Large intestine (tissue), 3 donors: ENCODE results near the gene MOCS1. TPM values are rescaled to one million over a fixed set of nuclear protein-coding genes. Genes with fewer than 3 reads are reported as not detected.

Experiments used
- DNase-seq, 2 donors: peaks; one replicate each; pipeline versions ENCODE4 v3.0.0 to v3.0.0-alpha.2; 2013
- H3K27ac ChIP-seq: one replicate; pipeline ENCODE4 v1.5.1; 2013; ENCODE audit warnings: low read length
- H3K27me3 ChIP-seq: 2 replicates; pipeline ENCODE4 v1.6.1; 2013; ENCODE audit warnings: low read length; ENCODE audit not compliant: control insufficient read depth, insufficient read depth
- H3K36me3 ChIP-seq: 2 replicates; pipeline ENCODE4 v1.6.1; 2013; ENCODE audit warnings: low read length; ENCODE audit not compliant: control insufficient read depth, insufficient read depth
- H3K4me1 ChIP-seq: one replicate; pipeline ENCODE4 v1.6.1; 2013; ENCODE audit warnings: low read length; ENCODE audit not compliant: control insufficient read depth, insufficient read depth
- H3K4me3 ChIP-seq: one replicate; pipeline ENCODE4 v1.5.1; 2013; ENCODE audit warnings: low read length
- H3K9me3 ChIP-seq: one replicate; pipeline ENCODE4 v1.6.1; 2013; ENCODE audit warnings: mild to moderate bottlenecking, low read depth, low read length, moderate library complexity; ENCODE audit not compliant: control insufficient read depth
- WGBS: methylation state at CpG from one replicate; pipeline ENCODE4 v1.1.5; 2013; ENCODE audit warnings: low lambda C conversion rate; ENCODE audit not compliant: insufficient coverage; 5-methylcytosine and 5-hydroxymethylcytosine counted together
- polyA plus RNA-seq: library from polyadenylated mRNA; unstranded; fragments of 120-200 nt; gene quantifications from one replicate; pipeline ENCODE4 v1.2.1, GENCODE V29; 2013

MOCS1 gene
- polyA plus RNA-seq, 1 donor, result 14.6 TPM

DNA sequence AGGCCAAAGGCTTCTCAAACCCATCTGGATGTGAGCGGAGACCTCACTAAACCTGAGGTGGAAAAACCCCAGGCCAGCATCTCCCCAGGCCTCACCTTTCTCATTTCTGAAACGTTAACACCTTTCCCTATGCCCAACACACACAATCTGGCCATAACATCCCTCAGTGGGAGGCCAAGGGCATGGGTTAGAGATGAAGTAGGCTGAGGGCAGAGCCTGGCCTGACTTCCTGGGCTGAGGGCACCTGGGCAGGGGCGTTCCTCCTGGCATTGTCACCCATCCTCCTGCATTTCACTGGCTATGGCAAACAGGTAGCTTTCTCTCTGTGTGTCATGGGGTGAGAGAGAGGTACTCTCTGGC is 8.4 kb downstream of the MOCS1 start:
- H3K4me3 ChIP-seq, result no peak overlapping the region
- H3K27me3 ChIP-seq, result no peaks in the 10 kb centered on the region
- no CpG with 5 or more reads among the region's 3 CpGs for WGBS
- no peaks in the 10 kb centered on the region for H3K9me3 ChIP-seq
- no peak for DNase-seq
- H3K27ac ChIP-seq, result no peak overlapping the region
- peaks cover 32% of the 10 kb centered on the region for H3K36me3 ChIP-seq
- H3K4me1 ChIP-seq, result peaks cover 22% of the 10 kb centered on the region

DNA sequence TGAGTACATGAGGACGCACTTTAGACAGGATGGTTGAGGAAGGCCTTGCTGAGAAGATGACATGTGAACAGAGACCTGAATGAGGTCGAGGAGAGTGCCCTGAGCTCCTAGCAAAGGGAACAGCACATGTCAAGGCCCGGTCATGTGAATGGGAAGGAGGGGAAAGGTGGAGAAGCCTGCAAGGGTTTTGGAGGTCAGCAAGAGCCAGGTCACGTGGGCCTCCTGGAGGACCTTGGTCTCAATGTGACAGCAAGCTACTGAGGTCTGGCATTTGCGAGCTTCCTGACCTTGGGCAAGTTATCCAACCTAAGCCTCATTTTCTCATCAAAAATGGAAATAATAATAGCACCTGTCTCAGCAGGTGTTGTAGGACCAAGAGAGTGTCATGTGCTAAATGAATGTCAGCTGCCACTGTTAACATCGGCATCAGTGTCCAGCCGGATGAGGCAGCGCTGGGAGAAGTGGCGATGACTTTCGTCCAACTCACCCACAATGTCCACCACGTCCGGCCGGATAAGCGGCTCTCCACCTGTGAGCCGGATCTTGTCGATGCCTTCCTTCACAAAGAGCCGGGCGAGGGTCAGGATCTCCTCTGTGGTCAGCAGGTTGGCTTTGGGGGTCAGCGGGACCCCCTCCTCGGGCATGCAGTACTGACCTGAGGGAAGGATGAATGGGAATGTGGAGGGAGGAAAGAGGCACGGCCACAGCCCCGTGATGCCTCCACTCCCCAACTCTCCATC is 8.9 kb downstream of the MOCS1 start:
- Histone ChIP-seq H3K4me1 (peaks cover 22% of the 10 kb centered on the region), H3K27me3 (no peaks in the 10 kb centered on the region), H3K36me3 (peaks cover 32% of the 10 kb centered on the region), H3K9me3 (no peaks in the 10 kb centered on the region), H3K4me3 (no peak overlapping the region), H3K27ac (no peak overlapping the region)
- DNase-seq, result no peak
- 100% methylated on average over 1 of the region's 22 CpGs for WGBS

DNA sequence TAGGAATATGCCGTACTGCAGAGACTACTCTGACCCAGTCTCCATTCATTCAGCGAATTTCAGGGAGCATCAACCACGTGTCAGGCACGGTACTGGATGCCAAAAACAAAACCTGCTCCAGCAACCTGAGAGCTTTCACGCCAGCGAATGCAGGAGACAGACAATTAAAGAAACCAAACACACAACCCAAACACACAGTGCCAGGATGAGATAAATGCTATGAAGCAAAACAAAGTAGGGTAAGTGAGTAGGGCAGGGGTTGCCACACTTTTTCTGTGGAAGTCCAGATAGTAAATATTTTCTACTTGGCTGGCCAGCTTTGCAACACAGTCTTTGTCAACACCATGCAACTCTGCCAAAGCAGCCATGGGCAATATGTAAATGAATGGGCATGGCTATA is 10.0 kb downstream of the MOCS1 start:
- Histone ChIP-seq H3K27ac (peak overlapping the region; percentile 16), H3K4me1 (peaks cover 22% of the 10 kb centered on the region), H3K4me3 (no peak overlapping the region), H3K9me3 (no peaks in the 10 kb centered on the region), H3K36me3 (peaks cover 32% of the 10 kb centered on the region), H3K27me3 (no peaks in the 10 kb centered on the region)
- no peak for DNase-seq
- WGBS, result no CpG with 5 or more reads among the region's 6 CpGs

DNA sequence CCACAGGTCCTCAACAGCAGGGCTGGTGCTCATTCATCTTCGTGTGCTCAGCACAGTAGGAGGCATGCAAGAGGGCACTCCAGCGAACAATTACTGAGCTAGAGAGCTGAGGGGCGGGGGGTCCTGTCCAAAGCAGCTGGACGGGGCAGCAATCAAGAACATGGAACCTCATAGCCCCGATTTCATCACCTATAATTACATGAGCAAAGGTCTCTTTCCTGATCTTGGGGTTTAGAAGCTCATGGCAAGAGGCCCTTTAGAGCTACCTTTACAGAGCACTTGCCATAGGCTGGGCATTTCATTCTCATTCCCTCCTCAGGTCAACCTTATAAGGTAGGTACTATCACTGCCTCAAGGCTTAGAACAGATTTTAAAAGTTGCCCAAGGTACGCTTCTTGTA is 10.4 kb downstream of the MOCS1 start:
- Histone ChIP-seq H3K27me3 (no peaks in the 10 kb centered on the region), H3K36me3 (peaks cover 32% of the 10 kb centered on the region)
- peak; percentile 72 to 91 for DNase-seq

DNA sequence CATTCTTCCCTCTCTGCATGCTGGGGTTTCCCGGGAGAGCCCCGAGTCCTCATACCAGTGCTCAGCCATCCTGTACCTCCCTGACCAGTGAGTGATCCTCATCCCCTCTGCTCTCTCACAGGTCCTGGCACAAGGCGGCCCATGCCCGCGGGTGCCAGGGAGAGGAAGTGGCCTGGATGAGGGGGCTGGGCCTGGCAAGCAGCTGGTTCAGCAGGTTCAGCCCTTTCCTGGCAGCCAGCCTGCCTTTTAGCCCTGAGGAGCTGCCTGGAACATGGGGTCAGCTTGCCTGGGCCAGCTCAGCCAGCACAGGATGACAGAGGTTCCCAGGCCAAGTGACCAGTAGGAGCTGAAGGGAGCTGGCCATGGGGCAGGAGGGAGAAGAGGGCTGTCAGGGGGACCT is 10.9 kb downstream of the MOCS1 start:
- Histone ChIP-seq H3K36me3 (peaks cover 32% of the 10 kb centered on the region), H3K27me3 (no peaks in the 10 kb centered on the region), H3K4me3 (no peak overlapping the region), H3K9me3 (no peaks in the 10 kb centered on the region), H3K4me1 (peaks cover 22% of the 10 kb centered on the region), H3K27ac (peak overlapping the region; percentile 58)
- no CpG with 5 or more reads among the region's 5 CpGs for WGBS
- peak in 1 of 2 donors; percentile 30 for DNase-seq

More for the DNA sequence above, 10.4 kb downstream of the MOCS1 start:
- Histone ChIP-seq H3K9me3 (no peaks in the 10 kb centered on the region), H3K4me3 (no peak overlapping the region), H3K4me1 (peaks cover 22% of the 10 kb centered on the region), H3K27ac (peak overlapping the region; percentile 58)
- no CpG with 5 or more reads among the region's 6 CpGs for WGBS

DNA sequence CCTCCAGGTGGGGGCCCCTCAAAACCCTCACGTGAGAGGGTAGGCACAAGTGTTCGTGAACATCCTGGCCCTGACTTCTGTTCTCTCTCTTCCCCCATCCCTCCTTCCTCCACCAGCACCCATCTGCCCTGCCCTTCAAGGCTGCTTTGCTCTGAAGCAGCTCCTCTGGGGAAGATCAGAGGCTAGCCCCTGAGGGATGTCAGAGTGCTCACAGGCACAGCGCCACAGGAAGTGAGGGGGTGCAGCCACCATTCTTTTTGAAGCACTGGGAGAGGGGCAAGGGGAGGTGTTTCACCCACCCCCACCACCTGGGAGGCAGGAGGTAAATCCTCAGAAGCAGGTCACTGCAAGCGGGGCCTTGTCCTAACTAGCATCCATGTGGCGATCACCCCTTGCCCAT is 11.4 kb downstream of the MOCS1 start:
- peaks cover 22% of the 10 kb centered on the region for H3K4me1 ChIP-seq
- H3K4me3 ChIP-seq, result no peak overlapping the region
- H3K27ac ChIP-seq, result no peak overlapping the region
- peaks cover 32% of the 10 kb centered on the region for H3K36me3 ChIP-seq
- no peaks in the 10 kb centered on the region for H3K27me3 ChIP-seq
- H3K9me3 ChIP-seq, result no peaks in the 10 kb centered on the region
- DNase-seq, result no peak
- WGBS, result no CpG with 5 or more reads among the region's 5 CpGs

DNA sequence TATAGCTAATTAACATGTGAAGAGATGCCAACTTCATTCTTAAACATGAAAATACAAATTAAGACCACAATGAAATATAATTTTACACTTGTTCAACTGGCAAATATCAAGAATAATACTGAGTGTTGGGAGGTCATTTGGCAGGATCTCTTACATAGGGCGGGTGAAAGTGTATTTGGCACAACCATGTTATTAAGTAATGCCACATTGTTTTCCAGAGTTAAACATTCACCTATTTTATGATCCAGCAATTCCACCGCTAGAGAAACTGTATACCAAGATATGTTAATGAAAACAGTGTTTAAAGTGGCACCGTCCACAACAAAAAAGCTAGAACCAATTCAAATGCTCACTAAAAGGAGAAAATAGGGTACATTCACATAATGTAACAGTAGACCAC is 14.1 kb downstream of the MOCS1 start:
- H3K27me3 ChIP-seq, result no peaks in the 10 kb centered on the region
- peak in 1 of 2 donors; percentile 68 for DNase-seq
- H3K4me3 ChIP-seq, result no peak overlapping the region
- peaks cover 38% of the 10 kb centered on the region for H3K36me3 ChIP-seq
- H3K4me1 ChIP-seq, result peaks cover 21% of the 10 kb centered on the region
- WGBS, result 20% methylated on average over 1 of the region's 3 CpGs
- H3K9me3 ChIP-seq, result no peaks in the 10 kb centered on the region
- no peak overlapping the region for H3K27ac ChIP-seq

DNA sequence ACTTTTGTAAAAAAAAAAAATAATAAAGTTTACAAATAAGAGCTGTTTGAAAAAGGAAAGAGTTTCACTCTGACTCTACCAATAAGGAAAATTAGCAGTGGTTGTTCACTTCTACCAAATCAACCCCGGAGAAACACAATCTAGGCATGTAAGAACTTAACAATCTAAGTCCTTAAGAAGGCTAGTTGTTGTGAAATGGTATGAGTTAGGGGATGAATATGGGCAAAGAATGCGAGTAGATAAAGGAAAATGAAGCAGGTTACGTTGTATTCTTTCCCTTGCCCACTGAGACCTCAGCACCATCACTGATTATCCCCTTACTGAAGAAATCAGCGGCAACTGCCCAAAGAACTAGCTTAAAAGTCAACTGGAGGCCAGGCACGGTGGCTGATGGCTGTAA is 15.4 kb downstream of the MOCS1 start:
- no peaks in the 10 kb centered on the region for H3K9me3 ChIP-seq
- DNase-seq, result no peak
- no peak overlapping the region for H3K4me3 ChIP-seq
- peaks cover 9% of the 10 kb centered on the region for H3K4me1 ChIP-seq
- H3K27ac ChIP-seq, result no peak overlapping the region
- H3K27me3 ChIP-seq, result no peaks in the 10 kb centered on the region
- H3K36me3 ChIP-seq, result peaks cover 38% of the 10 kb centered on the region
- no CpG with 5 or more reads among the region's 5 CpGs for WGBS

DNA sequence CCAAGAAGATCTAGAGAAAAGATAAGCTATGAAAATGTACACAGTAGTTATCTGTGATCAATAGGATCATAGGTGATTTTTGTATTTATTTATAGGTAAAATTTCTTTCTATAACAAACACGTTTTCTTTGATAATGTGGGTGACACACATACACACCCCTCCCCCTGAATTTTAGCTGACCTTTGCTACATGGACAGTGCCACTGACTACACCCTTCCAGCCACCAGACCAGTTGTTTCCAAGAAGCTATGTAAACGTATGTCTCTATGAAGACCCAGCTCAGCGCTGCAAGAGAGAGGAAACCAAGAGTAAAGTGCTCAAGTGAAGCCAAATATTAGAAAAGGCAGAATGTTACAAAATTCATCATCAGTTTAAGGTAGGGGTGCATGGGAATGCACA is 16.3 kb downstream of the MOCS1 start:
- H3K27ac ChIP-seq, result no peak overlapping the region
- no peaks in the 10 kb centered on the region for H3K9me3 ChIP-seq
- H3K36me3 ChIP-seq, result peaks cover 45% of the 10 kb centered on the region
- peaks cover under 1% of the 10 kb centered on the region for H3K4me1 ChIP-seq
- WGBS, result 40% methylated on average over 1 of the region's 3 CpGs
- no peak overlapping the region for H3K4me3 ChIP-seq
- no peaks in the 10 kb centered on the region for H3K27me3 ChIP-seq
- DNase-seq, result no peak

DNA sequence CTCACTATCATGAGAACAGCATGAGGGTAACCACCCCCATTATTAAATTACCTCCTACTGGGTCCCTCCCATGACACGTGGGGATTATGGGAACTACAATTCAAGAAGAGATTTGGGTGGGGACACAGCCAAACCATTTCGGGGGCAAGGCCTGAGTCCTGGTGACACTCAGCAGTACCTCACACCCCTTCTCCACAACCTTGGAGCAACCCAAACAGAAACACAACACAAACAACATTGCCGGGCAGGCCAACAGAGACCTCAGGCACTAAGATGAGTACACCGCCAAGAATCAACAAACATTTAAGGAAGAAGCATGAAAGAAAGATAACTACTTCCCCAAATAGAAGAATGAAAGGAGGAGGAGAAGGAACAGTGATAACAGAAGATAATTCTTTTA is 16.9 kb downstream of the MOCS1 start:
- no peak overlapping the region for H3K4me3 ChIP-seq
- WGBS, result no CpG with 5 or more reads among the region's 4 CpGs
- H3K27me3 ChIP-seq, result no peaks in the 10 kb centered on the region
- DNase-seq, result no peak
- H3K36me3 ChIP-seq, result peaks cover 46% of the 10 kb centered on the region
- H3K27ac ChIP-seq, result no peak overlapping the region
- no peaks in the 10 kb centered on the region for H3K4me1 ChIP-seq
- H3K9me3 ChIP-seq, result no peaks in the 10 kb centered on the region

DNA sequence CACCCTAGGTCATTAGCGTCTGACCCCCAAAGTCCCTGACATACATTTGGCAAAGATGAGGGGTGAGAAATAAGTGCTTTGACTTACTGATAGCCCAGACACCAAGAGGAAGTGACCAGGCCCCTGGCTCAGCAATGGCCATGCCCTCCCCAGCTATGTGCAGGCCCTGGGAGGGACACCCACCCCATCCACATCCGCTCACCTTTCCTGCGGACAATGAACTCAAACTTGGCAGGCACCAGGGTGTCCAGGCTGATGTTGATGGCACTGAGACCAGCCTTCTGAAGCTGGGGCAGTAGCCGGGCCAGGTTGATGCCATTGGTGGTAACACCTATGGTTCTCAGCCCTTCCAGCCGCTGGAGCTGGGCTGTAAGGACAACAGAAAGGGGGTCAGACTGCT is 18.4 kb downstream of the MOCS1 start:
- peaks cover 50% of the 10 kb centered on the region for H3K36me3 ChIP-seq
- no peak overlapping the region for H3K4me3 ChIP-seq
- H3K27me3 ChIP-seq, result no peaks in the 10 kb centered on the region
- H3K9me3 ChIP-seq, result no peaks in the 10 kb centered on the region
- H3K27ac ChIP-seq, result no peak overlapping the region
- DNase-seq, result no peak
- no CpG with 5 or more reads among the region's 5 CpGs for WGBS
- H3K4me1 ChIP-seq, result no peaks in the 10 kb centered on the region
